ENCODE data around the gene BTBD19. TPM values are rescaled to one million over a fixed set of nuclear protein-coding genes. Genes with fewer than 3 reads are reported as not detected.

The BTBD19 gene
- total and polyA plus RNA-seq, 2 donors (not counting 1 experiment from before 2014, with no cell fraction given): 5.0 to 8.7 TPM

DNA sequence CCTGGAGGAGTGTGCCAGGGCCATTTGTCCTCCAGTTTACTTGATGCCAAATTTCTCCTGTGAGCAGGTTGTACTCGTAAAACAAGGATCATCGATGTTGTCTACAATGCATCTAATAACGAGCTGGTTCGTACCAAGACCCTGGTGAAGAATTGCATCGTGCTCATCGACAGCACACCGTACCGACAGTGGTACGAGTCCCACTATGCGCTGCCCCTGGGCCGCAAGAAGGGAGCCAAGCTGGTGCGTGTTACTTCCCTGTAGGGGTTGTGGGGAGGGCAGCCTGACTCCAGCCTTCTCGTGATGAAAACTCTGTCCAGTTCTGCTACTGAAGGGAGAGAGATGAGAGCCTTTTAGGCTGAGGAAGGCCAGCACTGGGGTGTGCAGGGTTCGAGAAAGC lies 30.8 kb upstream of the BTBD19 start:
- no peak overlapping the region for H2AFZ ChIP-seq (ENCODE audit: low read length)
- H4K20me1 ChIP-seq (ENCODE audit: control insufficient read depth, extremely low read depth, insufficient read depth, low read length): no peaks in the 10 kb centered on the region
- H3K79me2 ChIP-seq (ENCODE audit: control insufficient read depth, insufficient read depth, low read length): peaks cover 34% of the 10 kb centered on the region
- no peak overlapping the region for H3K27ac ChIP-seq (ENCODE audit: insufficient read depth, low read length)
- DNase-seq (ENCODE audit: low read depth in 2 of 2): no peak
- no peaks in the 10 kb centered on the region for H3K27me3 ChIP-seq (ENCODE audit: control insufficient read depth, insufficient read depth, low read length)
- peak overlapping the region in 3 of 4 experiments; percentile 74 to 95 (median 79) for H3K4me3 ChIP-seq (replicated peaks in 1 of 4; ENCODE audit: control extremely low read depth in 1 of 4, insufficient read depth in 1 of 4, low read depth in 3 of 4, low read length in 4 of 4)
- peaks cover 2% of the 10 kb centered on the region for H3K4me1 ChIP-seq (ENCODE audit: control insufficient read depth, extremely low read depth, insufficient read depth, low read length)
- no peaks in the 10 kb centered on the region for H3K9me3 ChIP-seq (ENCODE audit: control insufficient read depth, insufficient read depth, low read depth, low read length)
- H3K9ac ChIP-seq (ENCODE audit: insufficient read depth, low read length): no peak overlapping the region
- H3K4me2 ChIP-seq (ENCODE audit: extremely low read depth, insufficient read depth, low read length): peak overlapping the region; percentile 80
- peaks cover 22% of the 10 kb centered on the region for H3K36me3 ChIP-seq (ENCODE audit: control insufficient read depth, insufficient read depth, low read length)
- TF ChIP-seq, protein P1, sequence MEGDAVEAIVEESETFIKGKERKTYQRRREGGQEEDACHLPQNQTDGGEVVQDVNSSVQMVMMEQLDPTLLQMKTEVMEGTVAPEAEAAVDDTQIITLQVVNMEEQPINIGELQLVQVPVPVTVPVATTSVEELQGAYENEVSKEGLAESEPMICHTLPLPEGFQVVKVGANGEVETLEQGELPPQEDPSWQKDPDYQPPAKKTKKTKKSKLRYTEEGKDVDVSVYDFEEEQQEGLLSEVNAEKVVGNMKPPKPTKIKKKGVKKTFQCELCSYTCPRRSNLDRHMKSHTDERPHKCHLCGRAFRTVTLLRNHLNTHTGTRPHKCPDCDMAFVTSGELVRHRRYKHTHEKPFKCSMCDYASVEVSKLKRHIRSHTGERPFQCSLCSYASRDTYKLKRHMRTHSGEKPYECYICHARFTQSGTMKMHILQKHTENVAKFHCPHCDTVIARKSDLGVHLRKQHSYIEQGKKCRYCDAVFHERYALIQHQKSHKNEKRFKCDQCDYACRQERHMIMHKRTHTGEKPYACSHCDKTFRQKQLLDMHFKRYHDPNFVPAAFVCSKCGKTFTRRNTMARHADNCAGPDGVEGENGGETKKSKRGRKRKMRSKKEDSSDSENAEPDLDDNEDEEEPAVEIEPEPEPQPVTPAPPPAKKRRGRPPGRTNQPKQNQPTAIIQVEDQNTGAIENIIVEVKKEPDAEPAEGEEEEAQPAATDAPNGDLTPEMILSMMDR (conservative IDR thresholded peaks at IDR 0.05 in 1 of 2, IDR thresholded peaks at IDR 0.05 in 1 of 2; ENCODE audit: low read depth in 1 of 2, low read length in 2 of 2): no peak
- no peak for TF ChIP-seq EZH2 (IDR thresholded peaks at IDR 0.05; ENCODE audit: low read length, missing control alignments)

DNA sequence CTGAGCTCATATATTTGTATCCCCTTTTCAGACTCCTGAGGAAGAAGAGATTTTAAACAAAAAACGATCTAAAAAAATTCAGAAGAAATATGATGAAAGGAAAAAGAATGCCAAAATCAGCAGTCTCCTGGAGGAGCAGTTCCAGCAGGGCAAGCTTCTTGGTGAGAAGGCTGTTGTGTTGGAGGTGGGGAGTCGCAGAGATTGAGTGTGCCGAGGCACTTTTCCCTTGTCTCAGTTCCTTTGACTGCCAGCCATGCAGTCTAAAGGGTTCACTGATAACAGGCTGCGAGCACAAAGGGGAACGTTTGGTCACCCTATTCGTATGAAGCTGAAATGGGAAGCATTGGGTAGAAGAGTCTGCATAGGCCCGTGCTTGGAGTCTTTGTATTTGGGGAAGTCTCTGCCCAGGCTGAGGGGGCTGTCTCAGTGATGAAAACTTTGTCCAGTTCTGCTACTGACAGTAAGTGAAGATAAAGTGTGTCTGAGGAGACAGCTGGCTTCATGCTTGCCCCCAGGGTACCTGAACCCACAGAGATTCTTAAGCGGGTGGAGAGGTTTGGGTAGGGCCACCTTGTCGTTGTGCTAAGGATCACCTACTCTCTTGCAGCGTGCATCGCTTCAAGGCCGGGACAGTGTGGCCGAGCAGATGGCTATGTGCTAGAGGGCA lies 30.2 kb upstream of the BTBD19 start:
- TF ChIP-seq EZH2 (IDR thresholded peaks at IDR 0.05; ENCODE audit: low read length, missing control alignments): no peak
- TF ChIP-seq, protein P1 (conservative IDR thresholded peaks at IDR 0.05 in 1 of 2, IDR thresholded peaks at IDR 0.05 in 1 of 2; ENCODE audit: low read depth in 1 of 2, low read length in 2 of 2): no peak
- Histone ChIP-seq H3K27me3 (ENCODE audit: control insufficient read depth, insufficient read depth, low read length) (no peaks in the 10 kb centered on the region), H3K9ac (ENCODE audit: insufficient read depth, low read length) (no peak overlapping the region), H3K79me2 (ENCODE audit: control insufficient read depth, insufficient read depth, low read length) (peaks cover 34% of the 10 kb centered on the region), H3K27ac (ENCODE audit: insufficient read depth, low read length) (no peak overlapping the region), H3K4me2 (ENCODE audit: extremely low read depth, insufficient read depth, low read length) (peak overlapping the region; percentile 80), H3K36me3 (ENCODE audit: control insufficient read depth, insufficient read depth, low read length) (peaks cover 22% of the 10 kb centered on the region), H2AFZ (ENCODE audit: low read length) (no peak overlapping the region), H4K20me1 (ENCODE audit: control insufficient read depth, extremely low read depth, insufficient read depth, low read length) (no peaks in the 10 kb centered on the region), H3K4me3 (replicated peaks in 1 of 4; ENCODE audit: control extremely low read depth in 1 of 4, insufficient read depth in 1 of 4, low read depth in 3 of 4, low read length in 4 of 4) (peak overlapping the region in 2 of 4 experiments; percentile 79 to 95), H3K9me3 (ENCODE audit: control insufficient read depth, insufficient read depth, low read depth, low read length) (no peaks in the 10 kb centered on the region), H3K4me1 (ENCODE audit: control insufficient read depth, extremely low read depth, insufficient read depth, low read length) (peaks cover 2% of the 10 kb centered on the region)
- no peak for DNase-seq (ENCODE audit: low read depth in 2 of 2)

DNA sequence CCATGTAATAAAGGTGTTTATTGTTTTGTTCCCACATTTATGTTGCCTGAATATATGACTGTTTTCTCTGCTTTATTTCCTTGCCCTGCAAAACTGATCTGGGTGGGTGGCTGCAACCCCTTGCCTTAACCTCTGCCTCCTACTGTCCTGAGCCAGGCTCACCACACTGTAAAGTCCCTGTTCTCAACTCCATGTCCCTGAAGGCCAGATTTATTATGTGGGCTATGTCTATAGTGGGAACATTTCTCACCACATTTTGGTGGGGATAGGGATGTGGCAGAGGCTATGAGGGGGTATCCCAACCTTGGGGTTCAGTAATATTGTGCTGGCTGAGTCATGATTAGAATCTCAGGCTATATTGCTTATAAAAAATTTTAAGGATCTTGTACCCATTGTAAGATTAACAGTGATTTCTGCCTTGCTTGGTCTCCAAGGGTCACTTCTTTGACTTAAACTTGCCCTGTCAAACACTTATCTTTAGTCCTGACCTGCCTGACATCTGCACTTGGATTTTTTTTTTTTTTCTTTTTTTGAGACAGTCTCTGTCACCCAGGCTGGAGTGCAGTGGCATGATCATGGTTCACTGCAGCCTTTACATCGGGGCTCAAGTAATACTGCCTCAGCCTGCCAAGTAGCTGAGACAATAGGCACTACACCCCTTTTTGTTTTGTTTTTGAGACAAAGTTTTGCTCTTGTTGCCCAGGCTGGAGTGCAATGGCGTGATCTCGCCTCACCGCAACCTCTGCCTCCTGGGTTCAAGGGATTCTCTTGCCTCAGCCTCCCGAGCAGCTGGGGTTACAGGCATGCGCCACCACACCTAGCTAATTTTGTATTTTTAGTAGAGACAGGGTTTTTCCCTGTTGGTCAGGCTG lies 29.4 kb upstream of the BTBD19 start:
- H3K4me3 ChIP-seq (replicated peaks in 1 of 4; ENCODE audit: control extremely low read depth in 1 of 4, insufficient read depth in 1 of 4, low read depth in 3 of 4, low read length in 4 of 4): peak overlapping the region in 1 of 4 experiments; percentile 14
- H3K36me3 ChIP-seq (ENCODE audit: control insufficient read depth, insufficient read depth, low read length): peaks cover 22% of the 10 kb centered on the region
- DNase-seq (ENCODE audit: low read depth in 2 of 2): no peak
- no peaks in the 10 kb centered on the region for H4K20me1 ChIP-seq (ENCODE audit: control insufficient read depth, extremely low read depth, insufficient read depth, low read length)
- no peak overlapping the region for H3K27ac ChIP-seq (ENCODE audit: insufficient read depth, low read length)
- H3K4me2 ChIP-seq (ENCODE audit: extremely low read depth, insufficient read depth, low read length): no peak overlapping the region
- peaks cover 6% of the 10 kb centered on the region for H3K4me1 ChIP-seq (ENCODE audit: control insufficient read depth, extremely low read depth, insufficient read depth, low read length)
- H2AFZ ChIP-seq (ENCODE audit: low read length): no peak overlapping the region
- no peak overlapping the region for H3K9ac ChIP-seq (ENCODE audit: insufficient read depth, low read length)
- TF ChIP-seq EZH2 (IDR thresholded peaks at IDR 0.05; ENCODE audit: low read length, missing control alignments): no peak
- TF ChIP-seq, protein P1 (conservative IDR thresholded peaks at IDR 0.05 in 1 of 2, IDR thresholded peaks at IDR 0.05 in 1 of 2; ENCODE audit: low read depth in 1 of 2, low read length in 2 of 2): no peak
- no peaks in the 10 kb centered on the region for H3K9me3 ChIP-seq (ENCODE audit: control insufficient read depth, insufficient read depth, low read depth, low read length)
- H3K27me3 ChIP-seq (ENCODE audit: control insufficient read depth, insufficient read depth, low read length): no peaks in the 10 kb centered on the region
- H3K79me2 ChIP-seq (ENCODE audit: control insufficient read depth, insufficient read depth, low read length): peaks cover 34% of the 10 kb centered on the region

All from fibroblast of lung (primary cell).